Measurements from ENCODE around the gene PYGM. TPM values are rescaled to one million over a fixed set of nuclear protein-coding genes. Genes with fewer than 3 reads are reported as not detected.
"Not testable (repeated sequence)": the region's sequence is repeated elsewhere in the genome, so short reads cannot be mapped to it uniquely, and the experiment has no call there.

PYGM gene
- total RNA-seq, 2 donors from 2014 or later = 8.0 to 22.4 TPM

- Histone ChIP-seq H3K4me3 (no peak overlapping the region), H3K9me3 (no peaks in the 10 kb centered on the region), H3K36me3 (no peaks in the 10 kb centered on the region), H3K4me1 (replicated peaks) (no peaks in the 10 kb centered on the region), H3K27me3 (replicated peaks; ENCODE audit: insufficient read depth) (no peaks in the 10 kb centered on the region), H3K27ac (no peak overlapping the region)
- no peak for TF ChIP-seq CTCF (IDR thresholded peaks at IDR 0.05)
- TF ChIP-seq POLR2AphosphoS5 (IDR thresholded peaks at IDR 0.05) = no peak
- TF ChIP-seq POLR2A (IDR thresholded peaks at IDR 0.05) = no peak
- intact Hi-C loops (cut with DNase I) = no loop called here
- WGBS = 60% methylated on average over 2 of the region's 2 CpGs
- DNase-seq (ENCODE audit: low spot score) = no peak
Measured at GRCh38 chr11:64705501-64705900, 54.3 kb downstream of the PYGM start.

GRCh38 chr11:64703048-64703447 is 56.7 kb downstream of the PYGM start:
- H3K9me3 ChIP-seq = no peaks in the 10 kb centered on the region
- no peaks in the 10 kb centered on the region for H3K36me3 ChIP-seq
- no peak overlapping the region for H3K4me3 ChIP-seq
- H3K27ac ChIP-seq = no peak overlapping the region
- DNase-seq (ENCODE audit: low spot score) = no peak
- no peaks in the 10 kb centered on the region for H3K27me3 ChIP-seq (replicated peaks; ENCODE audit: insufficient read depth)
- 76% methylated on average over 2 of the region's 2 CpGs for WGBS
- intact Hi-C loops (cut with DNase I) = no loop called here
- H3K4me1 ChIP-seq (replicated peaks) = no peaks in the 10 kb centered on the region
- no peak for TF ChIP-seq POLR2AphosphoS5 (IDR thresholded peaks at IDR 0.05)
- no peak for TF ChIP-seq CTCF (IDR thresholded peaks at IDR 0.05)
- no peak for TF ChIP-seq POLR2A (IDR thresholded peaks at IDR 0.05)

GRCh38 chr11:64701956-64702355 is 57.8 kb downstream of the PYGM start:
- H3K27me3 ChIP-seq (replicated peaks; ENCODE audit: insufficient read depth); H3K9me3 ChIP-seq; DNase-seq (ENCODE audit: low spot score); intact Hi-C loops (cut with DNase I); H3K27ac ChIP-seq; H3K4me1 ChIP-seq (replicated peaks); H3K36me3 ChIP-seq; H3K4me3 ChIP-seq: not testable (repeated sequence)
- WGBS = 97% methylated on average over 11 of the region's 29 CpGs

- no peaks in the 10 kb centered on the region for H3K9me3 ChIP-seq
- no peak overlapping the region for H3K4me3 ChIP-seq
- no peaks in the 10 kb centered on the region for H3K36me3 ChIP-seq
- 94% methylated on average over 1 of the region's 1 CpG for WGBS
- no peaks in the 10 kb centered on the region for H3K27me3 ChIP-seq (replicated peaks; ENCODE audit: insufficient read depth)
- no peak overlapping the region for H3K27ac ChIP-seq
- TF ChIP-seq POLR2A (IDR thresholded peaks at IDR 0.05) (no peak), POLR2AphosphoS5 (IDR thresholded peaks at IDR 0.05) (no peak), CTCF (IDR thresholded peaks at IDR 0.05) (no peak)
- no peaks in the 10 kb centered on the region for H3K4me1 ChIP-seq (replicated peaks)
- DNase-seq (ENCODE audit: low spot score) = no peak
- intact Hi-C loops (cut with DNase I) = no loop called here
Measured at GRCh38 chr11:64698427-64698826, 61.3 kb downstream of the PYGM start.

GRCh38 chr11:64697663-64698375 is 62.0 kb downstream of the PYGM start:
- intact Hi-C loops (cut with DNase I) = no loop called here
- Histone ChIP-seq H3K27me3 (replicated peaks; ENCODE audit: insufficient read depth) (no peaks in the 10 kb centered on the region), H3K4me1 (replicated peaks) (no peaks in the 10 kb centered on the region), H3K4me3 (no peak overlapping the region), H3K27ac (no peak overlapping the region), H3K9me3 (no peaks in the 10 kb centered on the region), H3K36me3 (no peaks in the 10 kb centered on the region)
- TF ChIP-seq CTCF (IDR thresholded peaks at IDR 0.05) (no peak), POLR2AphosphoS5 (IDR thresholded peaks at IDR 0.05) (no peak), POLR2A (IDR thresholded peaks at IDR 0.05) (no peak)
- WGBS = 79% methylated on average over 7 of the region's 7 CpGs
- DNase-seq (ENCODE audit: low spot score) = no peak

Other genes with a start within 250 kb of the PYGM start
- gene SLC22A11, start 204.0 kb downstream of the PYGM start, total RNA-seq = not detected
- gene SLC22A12, start 168.8 kb downstream of the PYGM start, total RNA-seq = not detected
- 10 to 100 TPM in 1 of 2 donors, under 1 TPM in 1; 0.46 to 26.8 TPM for gene NRXN2, start 36.8 kb downstream of the PYGM start, total RNA-seq
- gene RASGRP2, start 15.8 kb downstream of the PYGM start, total RNA-seq = 10 to 100 TPM; 13.3 to 28.7 TPM
- gene SF1, start 18.6 kb upstream of the PYGM start, total RNA-seq = 100 to 1,000 TPM; 263 to 409 TPM
- gene MAP4K2, start 43.2 kb upstream of the PYGM start, total RNA-seq = 10 to 100 TPM; 10.7 to 35.8 TPM
- gene MEN1, start 50.6 kb upstream of the PYGM start, total RNA-seq = 10 to 100 TPM; 27.9 to 45.5 TPM
- gene CDC42BPG, start 84.7 kb upstream of the PYGM start, total RNA-seq = 10 to 100 TPM; 17.2 to 24.0 TPM
- 100 to 1,000 TPM in 1 of 2 donors, 10 to 100 TPM in 1; 38.8 to 104 TPM for gene EHD1, start 118.6 kb upstream of the PYGM start, total RNA-seq
- gene ATG2A, start 157.2 kb upstream of the PYGM start, total RNA-seq = 10 to 100 TPM; 38.4 to 66.1 TPM
- 10 to 100 TPM; 14.1 to 32.6 TPM for gene PPP2R5B, start 164.7 kb upstream of the PYGM start, total RNA-seq
- not detected for gene GPHA2, start 175.9 kb upstream of the PYGM start, total RNA-seq
- gene MAJIN, start 212.1 kb upstream of the PYGM start, total RNA-seq = 1 to 10 TPM in 1 of 2 donors, not detected in 1; 7.4 TPM
- 1 to 10 TPM; 1.5 TPM for gene BATF2, start 237.0 kb upstream of the PYGM start, total RNA-seq

Data from prostate gland (tissue), 2 donors.